Measurements from ENCODE around the gene SOAT2. TPM values are rescaled to one million over a fixed set of nuclear protein-coding genes. Genes with fewer than 3 reads are reported as not detected.

Gene SOAT2
- total and polyA plus RNA-seq, 4 donors = 0.48 to 9.4 (median 1.3) TPM

DNA sequence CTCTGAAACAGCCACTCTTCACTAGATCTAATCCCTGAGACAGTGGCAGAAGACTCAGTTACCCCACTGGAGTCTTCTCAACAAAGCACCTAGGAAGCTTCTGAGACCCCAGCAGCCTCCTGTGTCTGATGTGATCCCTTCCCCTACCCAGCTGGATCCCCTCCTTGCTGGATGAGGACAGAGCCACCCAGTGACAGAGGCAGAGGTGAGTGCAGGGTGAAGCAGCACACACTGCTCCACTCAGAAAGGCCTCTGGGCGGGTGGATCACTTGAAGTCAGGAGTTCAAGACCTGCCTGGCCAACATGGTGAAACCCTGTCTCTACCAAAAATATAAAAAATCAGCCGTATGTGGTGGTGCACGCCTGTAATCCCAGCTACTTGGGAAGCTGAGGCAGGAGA is 26.8 kb upstream of the SOAT2 start:
- Histone ChIP-seq H3K4me3 (ENCODE audit: low read depth in 1 of 3, low read length in 3 of 3) (no peak overlapping the region), H3K27ac (ENCODE audit: low read depth in 1 of 2, low read length in 2 of 2) (no peak overlapping the region), H3K9me3 (ENCODE audit: control insufficient read depth in 4 of 4, low read length in 3 of 4) (no peaks in the 10 kb centered on the region), H3K9ac (ENCODE audit: low read depth in 1 of 2, low read length in 2 of 2) (no peak overlapping the region), H3K4me1 (ENCODE audit: control insufficient read depth in 4 of 4, insufficient read depth in 4 of 4, low read length in 3 of 4) (peaks cover 5 to 33% (median 14%) of the 10 kb centered on the region in 4 donors), H3K27me3 (ENCODE audit: control insufficient read depth in 4 of 4, insufficient read depth in 4 of 4, low read length in 3 of 4) (no peaks in the 10 kb centered on the region), H3K36me3 (ENCODE audit: control insufficient read depth in 4 of 4, insufficient read depth in 3 of 4, low read depth in 1 of 4, low read length in 3 of 4) (peaks cover 6 to 16% (median 8%) of the 10 kb centered on the region in 4 donors)
- no peak for TF ChIP-seq EGR1 (IDR thresholded peaks at IDR 0.05; ENCODE audit: low read depth in 2 of 2)
- TF ChIP-seq, protein P1, sequence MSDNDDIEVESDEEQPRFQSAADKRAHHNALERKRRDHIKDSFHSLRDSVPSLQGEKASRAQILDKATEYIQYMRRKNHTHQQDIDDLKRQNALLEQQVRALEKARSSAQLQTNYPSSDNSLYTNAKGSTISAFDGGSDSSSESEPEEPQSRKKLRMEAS (IDR thresholded peaks at IDR 0.05) = no peak
- no peak for TF ChIP-seq FOXA2 (IDR thresholded peaks at IDR 0.05)
- TF ChIP-seq, protein P2, sequence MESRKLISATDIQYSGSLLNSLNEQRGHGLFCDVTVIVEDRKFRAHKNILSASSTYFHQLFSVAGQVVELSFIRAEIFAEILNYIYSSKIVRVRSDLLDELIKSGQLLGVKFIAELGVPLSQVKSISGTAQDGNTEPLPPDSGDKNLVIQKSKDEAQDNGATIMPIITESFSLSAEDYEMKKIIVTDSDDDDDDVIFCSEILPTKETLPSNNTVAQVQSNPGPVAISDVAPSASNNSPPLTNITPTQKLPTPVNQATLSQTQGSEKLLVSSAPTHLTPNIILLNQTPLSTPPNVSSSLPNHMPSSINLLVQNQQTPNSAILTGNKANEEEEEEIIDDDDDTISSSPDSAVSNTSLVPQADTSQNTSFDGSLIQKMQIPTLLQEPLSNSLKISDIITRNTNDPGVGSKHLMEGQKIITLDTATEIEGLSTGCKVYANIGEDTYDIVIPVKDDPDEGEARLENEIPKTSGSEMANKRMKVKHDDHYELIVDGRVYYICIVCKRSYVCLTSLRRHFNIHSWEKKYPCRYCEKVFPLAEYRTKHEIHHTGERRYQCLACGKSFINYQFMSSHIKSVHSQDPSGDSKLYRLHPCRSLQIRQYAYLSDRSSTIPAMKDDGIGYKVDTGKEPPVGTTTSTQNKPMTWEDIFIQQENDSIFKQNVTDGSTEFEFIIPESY (IDR thresholded peaks at IDR 0.05) = no peak
- no peak for TF ChIP-seq NR2F2 (IDR thresholded peaks at IDR 0.05)
- no peak for TF ChIP-seq YY1 (IDR thresholded peaks at IDR 0.05)
- TF ChIP-seq, protein P3, sequence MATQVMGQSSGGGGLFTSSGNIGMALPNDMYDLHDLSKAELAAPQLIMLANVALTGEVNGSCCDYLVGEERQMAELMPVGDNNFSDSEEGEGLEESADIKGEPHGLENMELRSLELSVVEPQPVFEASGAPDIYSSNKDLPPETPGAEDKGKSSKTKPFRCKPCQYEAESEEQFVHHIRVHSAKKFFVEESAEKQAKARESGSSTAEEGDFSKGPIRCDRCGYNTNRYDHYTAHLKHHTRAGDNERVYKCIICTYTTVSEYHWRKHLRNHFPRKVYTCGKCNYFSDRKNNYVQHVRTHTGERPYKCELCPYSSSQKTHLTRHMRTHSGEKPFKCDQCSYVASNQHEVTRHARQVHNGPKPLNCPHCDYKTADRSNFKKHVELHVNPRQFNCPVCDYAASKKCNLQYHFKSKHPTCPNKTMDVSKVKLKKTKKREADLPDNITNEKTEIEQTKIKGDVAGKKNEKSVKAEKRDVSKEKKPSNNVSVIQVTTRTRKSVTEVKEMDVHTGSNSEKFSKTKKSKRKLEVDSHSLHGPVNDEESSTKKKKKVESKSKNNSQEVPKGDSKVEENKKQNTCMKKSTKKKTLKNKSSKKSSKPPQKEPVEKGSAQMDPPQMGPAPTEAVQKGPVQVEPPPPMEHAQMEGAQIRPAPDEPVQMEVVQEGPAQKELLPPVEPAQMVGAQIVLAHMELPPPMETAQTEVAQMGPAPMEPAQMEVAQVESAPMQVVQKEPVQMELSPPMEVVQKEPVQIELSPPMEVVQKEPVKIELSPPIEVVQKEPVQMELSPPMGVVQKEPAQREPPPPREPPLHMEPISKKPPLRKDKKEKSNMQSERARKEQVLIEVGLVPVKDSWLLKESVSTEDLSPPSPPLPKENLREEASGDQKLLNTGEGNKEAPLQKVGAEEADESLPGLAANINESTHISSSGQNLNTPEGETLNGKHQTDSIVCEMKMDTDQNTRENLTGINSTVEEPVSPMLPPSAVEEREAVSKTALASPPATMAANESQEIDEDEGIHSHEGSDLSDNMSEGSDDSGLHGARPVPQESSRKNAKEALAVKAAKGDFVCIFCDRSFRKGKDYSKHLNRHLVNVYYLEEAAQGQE (IDR thresholded peaks at IDR 0.05) = no peak
- TF ChIP-seq FOXA1 (IDR thresholded peaks at IDR 0.05) = no peak
- TF ChIP-seq HNF4G (IDR thresholded peaks at IDR 0.05) = no peak
- no peak for TF ChIP-seq CTCF (IDR thresholded peaks at IDR 0.05; ENCODE audit: low read depth, low read length, missing input control)
- TF ChIP-seq JUND (IDR thresholded peaks at IDR 0.05) = no peak
- no peak for TF ChIP-seq SP1 (IDR thresholded peaks at IDR 0.05)
- no peak for DNase-seq (ENCODE audit: low spot score)
- WGBS = 97% methylated on average over 3 of the region's 3 CpGs

DNA sequence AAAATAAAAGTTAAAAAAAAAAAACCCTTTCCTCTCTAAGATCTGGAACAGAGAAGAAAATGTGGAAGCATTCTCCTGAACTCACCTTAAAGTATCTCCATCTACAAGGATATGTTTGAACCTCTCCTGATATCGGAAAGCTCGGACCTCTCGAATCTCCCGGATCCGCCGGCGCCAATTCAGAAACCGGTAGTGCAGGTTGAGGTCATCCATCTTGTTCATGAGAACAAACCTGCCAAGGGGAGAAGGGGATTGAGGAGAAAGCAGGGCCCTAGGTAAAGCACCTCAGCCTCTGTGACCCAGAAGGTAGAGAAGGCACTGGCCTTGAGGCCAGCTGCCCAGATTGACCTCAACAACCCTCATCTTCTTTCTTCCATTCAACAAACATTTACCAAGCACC is 26.3 kb upstream of the SOAT2 start:
- WGBS = 98% methylated on average over 8 of the region's 8 CpGs
- Histone ChIP-seq H3K27me3 (ENCODE audit: control insufficient read depth in 4 of 4, insufficient read depth in 4 of 4, low read length in 3 of 4) (no peaks in the 10 kb centered on the region), H3K9ac (ENCODE audit: low read depth in 1 of 2, low read length in 2 of 2) (no peak overlapping the region), H3K36me3 (ENCODE audit: control insufficient read depth in 4 of 4, insufficient read depth in 3 of 4, low read depth in 1 of 4, low read length in 3 of 4) (peaks cover 6 to 16% (median 8%) of the 10 kb centered on the region in 4 donors), H3K4me3 (ENCODE audit: low read depth in 1 of 3, low read length in 3 of 3) (no peak overlapping the region), H3K27ac (ENCODE audit: low read depth in 1 of 2, low read length in 2 of 2) (no peak overlapping the region), H3K9me3 (ENCODE audit: control insufficient read depth in 4 of 4, low read length in 3 of 4) (no peaks in the 10 kb centered on the region), H3K4me1 (ENCODE audit: control insufficient read depth in 4 of 4, insufficient read depth in 4 of 4, low read length in 3 of 4) (peaks cover 5 to 31% (median 14%) of the 10 kb centered on the region in 4 donors)
- DNase-seq (ENCODE audit: low spot score) = no peak
- TF ChIP-seq YY1 (IDR thresholded peaks at IDR 0.05) (no peak), FOXA2 (IDR thresholded peaks at IDR 0.05) (no peak), HNF4G (IDR thresholded peaks at IDR 0.05) (no peak), RAD21 (IDR thresholded peaks at IDR 0.05) (no peak), JUND (IDR thresholded peaks at IDR 0.05) (no peak), EGR1 (IDR thresholded peaks at IDR 0.05; ENCODE audit: low read depth in 2 of 2) (no peak), CTCF (IDR thresholded peaks at IDR 0.05; ENCODE audit: low read depth, low read length, missing input control) (no peak), RXRA (IDR thresholded peaks at IDR 0.05) (no peak), GABPA (IDR thresholded peaks at IDR 0.05 in 1 of 2, conservative IDR thresholded peaks at IDR 0.05 in 1 of 2) (no peak), NR2F2 (IDR thresholded peaks at IDR 0.05) (no peak)
- TF ChIP-seq, protein P3 (IDR thresholded peaks at IDR 0.05) = no peak
- TF ChIP-seq, protein P2 (IDR thresholded peaks at IDR 0.05) = no peak
